HUDEP-2 (cell line): ENCODE data around the gene GRID2.
"Not testable (repeated sequence)": the region's sequence is repeated elsewhere in the genome, so short reads cannot be mapped to it uniquely, and the experiment has no call there.

Experiments
- DNase-seq, 76 experiments: peaks; one replicate each; lab custom pipeline; 2025; ENCODE audit not compliant: unreplicated experiment in 76 of 76; lab: John Stamatoyannopoulos, UW

The GRID2 gene

GRCh38 chr4:93285346-93285745, 981.6 kb downstream of the GRID2 start:
- no peak for DNase-seq

GRCh38 chr4:93289241-93289640, 985.5 kb downstream of the GRID2 start:
- DNase-seq = no peak

- DNase-seq = no peak
Measured at GRCh38 chr4:93289831-93290230, 986.1 kb downstream of the GRID2 start.

GRCh38 chr4:93299118-93299517, 995.4 kb downstream of the GRID2 start:
- DNase-seq = no peak

- not testable (repeated sequence) for DNase-seq
Measured at GRCh38 chr4:93300780-93301555, 997.2 kb downstream of the GRID2 start.

GRCh38 chr4:93302310-93302709, 998.5 kb downstream of the GRID2 start:
- DNase-seq = no peak

- DNase-seq = no peak
Measured at GRCh38 chr4:93303440-93303839, 999.7 kb downstream of the GRID2 start.

GRCh38 chr4:93312299-93312698, 1008.5 kb downstream of the GRID2 start:
- DNase-seq = no peak

GRCh38 chr4:93313197-93313596, 1009.4 kb downstream of the GRID2 start:
- DNase-seq = no peak

GRCh38 chr4:93317057-93317456, 1013.3 kb downstream of the GRID2 start:
- DNase-seq = no peak

- no peak for DNase-seq
Measured at GRCh38 chr4:93317561-93317960, 1013.8 kb downstream of the GRID2 start.

- DNase-seq = no peak
Measured at GRCh38 chr4:93319041-93319440, 1015.3 kb downstream of the GRID2 start.

GRCh38 chr4:93320356-93320755, 1016.6 kb downstream of the GRID2 start:
- DNase-seq = no peak

- no peak for DNase-seq
Measured at GRCh38 chr4:93327346-93327745, 1023.6 kb downstream of the GRID2 start.

GRCh38 chr4:93334003-93334402, 1030.2 kb downstream of the GRID2 start:
- DNase-seq = no peak

GRCh38 chr4:93337196-93337595, 1033.4 kb downstream of the GRID2 start:
- DNase-seq = no peak

GRCh38 chr4:93342738-93343137, 1039.0 kb downstream of the GRID2 start:
- DNase-seq = no peak

GRCh38 chr4:93346840-93347239, 1043.1 kb downstream of the GRID2 start:
- no peak for DNase-seq

- DNase-seq = no peak
Measured at GRCh38 chr4:93348896-93349295, 1045.1 kb downstream of the GRID2 start.

- DNase-seq = no peak
Measured at GRCh38 chr4:93351846-93352245, 1048.1 kb downstream of the GRID2 start.

- no peak for DNase-seq
Measured at GRCh38 chr4:93355411-93355810, 1051.6 kb downstream of the GRID2 start.

GRCh38 chr4:93359586-93359985, 1055.8 kb downstream of the GRID2 start:
- no peak for DNase-seq
